HFFc6 (cell line): ENCODE results near the gene CREB5. TPM values are rescaled to one million over a fixed set of nuclear protein-coding genes. Genes with fewer than 3 reads are reported as not detected.

Source experiments
- DNase-seq: peaks from one replicate; pipeline ENCODE4 v3.0.0-alpha.2; 2018
- H3K27ac Mint-ChIP-seq: 2 replicates; pipeline ENCODE4 v1.8.0; 2020; ENCODE audit warnings: mild to moderate bottlenecking, mixed read lengths
- H3K27me3 Mint-ChIP-seq: 2 replicates; pipeline ENCODE4 v1.8.0; 2021; ENCODE audit warnings: mild to moderate bottlenecking, moderate library complexity, mixed read lengths; ENCODE audit not compliant: insufficient read depth
- H3K36me3 Mint-ChIP-seq: 2 replicates; pipeline ENCODE4 v1.8.0; 2021; ENCODE audit warnings: low read depth, mixed read lengths
- H3K4me1 Mint-ChIP-seq: 2 replicates; pipeline ENCODE4 v1.8.0; 2020; ENCODE audit warnings: low read depth, mixed read lengths
- H3K4me3 Mint-ChIP-seq: 2 replicates; pipeline ENCODE4 v1.8.0; 2020; ENCODE audit warnings: mild to moderate bottlenecking, moderate library complexity, mixed read lengths
- H3K9me3 Mint-ChIP-seq: 2 replicates; pipeline ENCODE4 v1.8.0; 2020; ENCODE audit warnings: mild to moderate bottlenecking, mixed read lengths
- CTCF ChIP-seq: fragments of 200-600 bp; sonication (generic); IDR thresholded peaks from 2 replicates; pipeline ENCODE4 v1.5.0; 2021; ENCODE audit warnings: antibody characterized with exemption, mild to moderate bottlenecking
- total RNA-seq, 6 experiments: library from RNA; stranded (reverse); fragmentation: NEBNext Ultra II Directional; extraction: Animal tissue kit (Norgen Biotek cat#: 25700); gene quantifications; 2 replicates in 1 of 6; 3 replicates in 5 of 6; pipeline ENCODE4 v1.2.3, GENCODE V29; 2021

CREB5 gene
- total RNA-seq, 6 experiments from 2014 or later, result 0.60 to 0.90 (median 0.79) TPM

GRCh38 chr7:28729727-28730126 is 317.4 kb downstream of the CREB5 start:
- DNase-seq, result no peak
- peaks cover 1% of the 10 kb centered on the region; the same call in 1 of the 2 replicates for H3K27me3 Mint-ChIP-seq
- H3K9me3 Mint-ChIP-seq, result no peaks in the 10 kb centered on the region; the same call in 1 of the 2 replicates
- H3K27ac Mint-ChIP-seq, result no peak overlapping the region
- peaks cover 8% of the 10 kb centered on the region; the same call in 1 of the 2 replicates for H3K4me1 Mint-ChIP-seq
- no peak for TF ChIP-seq CTCF
- no peaks in the 10 kb centered on the region for H3K36me3 Mint-ChIP-seq
- no peak overlapping the region for H3K4me3 Mint-ChIP-seq

- H3K27ac Mint-ChIP-seq, result no peak overlapping the region
Measured at GRCh38 chr7:28731092-28731658, 318.9 kb downstream of the CREB5 start.

GRCh38 chr7:28732071-28732869 is 320.0 kb downstream of the CREB5 start:
- TF ChIP-seq CTCF, result no peak
- Mint-ChIP-seq H3K27ac (peak overlapping the region; percentile 36; the same call in 1 of the 2 replicates), H3K4me3 (peak overlapping the region; percentile 37; the same call in 1 of the 2 replicates), H3K9me3 (peaks cover 3% of the 10 kb centered on the region; the same call in 1 of the 2 replicates), H3K4me1 (peaks cover 8% of the 10 kb centered on the region; the same call in 1 of the 2 replicates), H3K36me3 (no peaks in the 10 kb centered on the region), H3K27me3 (peaks cover 1% of the 10 kb centered on the region; the same call in 1 of the 2 replicates)
- DNase-seq, result peak; percentile 43

More at GRCh38 chr7:28731092-28731658, 318.9 kb downstream of the CREB5 start:
- no peaks in the 10 kb centered on the region; the same call in 1 of the 2 replicates for H3K9me3 Mint-ChIP-seq
- no peak for TF ChIP-seq CTCF
- no peak for DNase-seq
- no peaks in the 10 kb centered on the region for H3K36me3 Mint-ChIP-seq
- no peak overlapping the region for H3K4me3 Mint-ChIP-seq
- H3K27me3 Mint-ChIP-seq, result peaks cover 1% of the 10 kb centered on the region; the same call in 1 of the 2 replicates
- peaks cover 8% of the 10 kb centered on the region; the same call in 1 of the 2 replicates for H3K4me1 Mint-ChIP-seq

GRCh38 chr7:28733035-28733434 is 320.7 kb downstream of the CREB5 start:
- H3K27ac Mint-ChIP-seq, result no peak overlapping the region
- TF ChIP-seq CTCF, result no peak
- peaks cover 1% of the 10 kb centered on the region; the same call in 1 of the 2 replicates for H3K27me3 Mint-ChIP-seq
- no peak for DNase-seq
- no peaks in the 10 kb centered on the region for H3K36me3 Mint-ChIP-seq
- H3K9me3 Mint-ChIP-seq, result peaks cover 3% of the 10 kb centered on the region; the same call in 1 of the 2 replicates
- H3K4me1 Mint-ChIP-seq, result peaks cover 8% of the 10 kb centered on the region; the same call in 1 of the 2 replicates
- no peak overlapping the region for H3K4me3 Mint-ChIP-seq

- DNase-seq, result no peak
- peaks cover 3% of the 10 kb centered on the region; the same call in 1 of the 2 replicates for H3K9me3 Mint-ChIP-seq
- H3K27ac Mint-ChIP-seq, result no peak overlapping the region
- no peak for TF ChIP-seq CTCF
- H3K27me3 Mint-ChIP-seq, result no peaks in the 10 kb centered on the region
- H3K4me3 Mint-ChIP-seq, result no peak overlapping the region
- no peaks in the 10 kb centered on the region for H3K36me3 Mint-ChIP-seq
- no peaks in the 10 kb centered on the region for H3K4me1 Mint-ChIP-seq
Measured at GRCh38 chr7:28738412-28738811, 326.1 kb downstream of the CREB5 start.
